Stimulated activated CD4-positive, alpha-beta T cell treated with anti-CD3 and anti-CD28 coated beads, Interleukin-1b, Interleukin-23, amount 100 ng/mL, for 48 hours (primary cell): Measurements from ENCODE around the gene GTPBP6.
"Not testable (repeated sequence)": the region's sequence is repeated elsewhere in the genome, so short reads cannot be mapped to it uniquely, and the experiment has no call there.

Source experiments
- DNase-seq: peaks from one replicate; pipeline ENCODE4 v3.0.0-alpha.2; 2020

Gene GTPBP6

DNA sequence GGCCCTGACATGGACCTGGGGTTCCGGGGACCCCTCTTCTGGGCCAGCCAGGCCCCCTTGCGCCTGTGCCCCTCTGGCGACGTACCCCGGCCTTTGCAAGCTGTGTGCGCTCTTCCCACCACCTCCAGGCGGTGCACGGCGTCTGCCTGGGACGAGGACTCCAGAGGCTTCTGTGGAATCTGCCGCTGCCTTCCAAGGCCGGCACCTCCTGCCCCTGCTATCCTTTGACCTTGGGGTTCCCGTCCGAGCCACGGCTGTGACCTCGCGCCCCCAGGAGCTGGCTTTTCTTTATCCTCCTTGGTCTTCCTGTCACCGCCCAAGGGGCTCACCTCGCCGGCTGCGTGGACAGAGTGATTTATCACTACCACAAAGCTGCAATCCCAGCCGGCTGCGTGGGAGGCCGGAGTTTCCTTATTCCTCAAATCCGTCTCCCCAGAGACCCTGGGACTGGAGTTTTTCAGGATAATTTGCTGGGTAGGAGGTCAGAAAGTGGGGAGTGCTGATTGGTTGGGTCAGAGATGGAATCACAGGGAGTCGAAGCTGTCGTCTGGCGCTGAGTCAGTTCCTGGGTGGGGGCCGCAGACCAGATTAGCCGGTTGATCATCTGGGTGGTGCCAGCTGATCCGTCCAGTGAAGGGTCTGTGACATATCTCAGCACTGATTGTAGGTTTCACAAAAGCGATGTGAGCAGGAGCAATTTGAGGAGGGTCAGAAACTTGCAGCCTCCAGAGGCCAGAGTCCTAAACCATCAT, 57.3 kb downstream of the GTPBP6 start:
- no peak for DNase-seq

DNA sequence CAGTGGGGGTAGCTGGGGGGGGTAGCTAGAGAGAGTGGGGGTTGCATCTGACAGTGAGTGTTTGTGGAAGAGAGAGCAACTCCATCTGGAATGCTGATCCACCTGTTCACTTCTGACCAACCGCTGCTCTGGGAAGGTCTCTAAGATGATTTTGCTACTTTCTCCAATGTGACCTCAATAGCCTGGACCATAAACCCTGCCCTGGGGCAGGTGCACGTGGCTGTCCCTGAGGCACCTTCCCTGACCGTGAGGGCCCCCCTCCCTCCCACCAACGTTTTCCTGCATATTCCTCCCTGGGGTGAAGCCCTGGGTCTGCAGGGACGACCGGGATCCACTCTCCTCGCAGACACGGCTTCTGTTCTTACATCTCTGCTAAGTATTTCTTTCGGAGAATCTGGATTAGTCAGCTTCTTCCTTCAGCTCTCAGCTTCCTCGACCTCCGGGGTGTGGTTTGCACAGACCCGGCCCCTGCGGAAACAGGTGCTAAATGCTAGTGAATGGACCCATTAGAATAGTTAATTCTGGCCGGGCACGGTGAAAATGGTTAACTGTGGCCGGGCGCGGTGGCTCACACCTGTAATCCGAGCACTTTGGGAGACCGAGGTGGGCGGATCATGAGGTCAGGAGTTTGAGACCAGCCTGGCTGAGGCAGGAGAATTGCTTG, 58.8 kb downstream of the GTPBP6 start:
- no peak for DNase-seq

DNA sequence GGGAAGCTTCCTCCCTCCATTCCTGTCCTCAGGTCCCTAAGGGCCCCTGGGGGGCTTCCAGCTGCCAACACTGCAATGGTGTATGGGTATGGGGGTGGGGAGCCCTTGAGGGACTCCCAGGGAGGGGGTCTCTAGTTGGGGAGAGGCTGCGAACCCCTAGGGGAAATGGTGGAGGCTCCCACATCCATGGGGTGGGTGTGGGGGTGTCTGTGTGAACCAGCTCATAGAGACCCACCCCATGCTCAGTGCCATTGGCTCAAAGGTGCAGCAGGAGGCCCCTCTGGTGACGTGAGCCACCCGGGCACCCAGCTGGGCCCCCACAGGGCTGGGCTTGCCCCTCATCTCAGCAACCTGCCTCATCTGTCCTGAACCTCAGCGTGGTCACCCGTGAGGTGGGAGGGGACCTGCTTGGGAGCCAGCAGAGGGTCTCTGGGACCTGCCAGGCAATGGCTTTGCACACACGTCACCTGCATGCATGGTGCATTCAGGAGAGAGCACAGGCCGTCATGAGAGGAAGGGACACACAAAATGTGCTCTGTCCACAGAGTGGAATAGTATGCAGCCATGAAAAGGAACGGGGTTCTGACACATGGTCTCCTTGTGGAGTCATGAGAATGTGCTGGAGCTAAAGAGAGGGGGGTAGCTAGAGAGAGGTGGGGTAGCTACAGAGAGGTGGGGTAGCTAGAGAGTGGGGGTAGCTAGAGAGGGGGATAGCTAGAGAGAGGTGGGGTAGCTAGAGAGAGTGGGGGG, 60.1 kb downstream of the GTPBP6 start:
- DNase-seq = no peak

DNA sequence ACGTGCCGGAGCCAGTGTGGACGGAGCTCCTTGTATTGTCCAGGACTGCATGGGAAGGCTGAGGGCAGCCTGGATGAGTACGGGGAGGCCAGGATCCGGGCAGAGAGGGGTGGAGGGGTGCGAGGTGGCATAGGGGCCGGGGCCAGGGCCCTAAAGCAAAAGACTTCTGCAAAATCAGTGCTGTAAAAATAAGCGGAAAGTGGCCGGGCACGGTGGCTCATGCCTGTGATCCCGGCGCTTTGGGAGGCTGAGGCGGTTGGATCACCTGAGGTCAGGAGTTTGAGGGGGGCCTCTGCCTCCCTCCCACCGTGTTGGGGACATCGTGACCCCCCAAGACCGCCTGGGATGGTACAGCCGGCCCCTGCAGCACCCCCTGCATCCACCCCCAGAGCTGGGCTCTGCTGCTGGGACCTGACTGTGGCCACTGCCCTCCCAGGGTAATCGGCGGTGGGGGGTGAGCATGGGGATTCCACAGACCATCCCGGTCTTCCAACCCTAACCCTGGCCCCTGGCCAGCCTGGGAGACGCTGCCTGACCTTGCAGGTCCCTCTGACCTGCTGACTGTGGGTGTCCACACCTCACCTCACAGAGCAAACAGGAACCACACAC, 60.8 kb downstream of the GTPBP6 start:
- no peak for DNase-seq

DNA sequence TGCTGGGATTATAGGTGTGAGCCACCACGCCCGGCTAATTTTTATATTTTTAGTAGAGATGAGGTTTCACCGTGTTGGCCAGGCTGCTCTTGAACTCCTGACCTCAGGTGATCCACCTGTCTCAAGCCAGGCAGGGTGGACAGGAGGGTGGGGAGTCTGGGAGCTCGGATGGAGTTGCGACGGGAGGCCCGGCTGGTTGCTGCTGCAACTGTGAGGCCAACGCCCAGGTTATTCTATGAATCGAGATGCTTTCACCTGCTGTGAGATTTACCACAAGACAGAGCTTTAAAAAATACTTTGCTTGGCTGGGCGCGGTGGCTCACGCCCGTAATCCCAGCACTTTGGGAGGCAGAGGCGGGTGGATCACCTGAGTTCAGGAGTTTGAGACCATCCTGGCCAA, 61.5 kb downstream of the GTPBP6 start:
- not testable (repeated sequence) for DNase-seq

DNA sequence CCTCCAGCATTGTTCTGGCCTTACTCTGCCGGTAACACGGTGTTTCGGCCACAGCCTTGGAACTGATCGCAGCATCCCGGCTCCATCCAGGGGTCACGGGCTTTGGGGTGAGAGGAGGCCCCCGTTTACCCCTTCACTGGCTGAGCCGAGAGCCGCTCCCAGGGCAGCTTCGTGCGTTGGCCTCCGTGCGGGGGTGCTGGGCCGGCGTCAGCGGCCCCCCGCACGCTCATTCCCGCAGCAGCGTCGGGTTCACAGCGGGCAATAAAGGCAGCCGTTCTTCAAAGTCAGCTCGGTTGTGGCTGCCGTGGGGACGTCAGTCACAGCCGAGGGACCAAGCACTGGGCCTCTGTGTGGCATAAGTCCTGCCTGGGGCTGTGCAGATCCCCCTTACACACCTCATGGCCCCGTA, 62.7 kb downstream of the GTPBP6 start:
- DNase-seq = no peak
